Measurements from ENCODE around the gene POLG.

- TF ChIP-seq CTCF (IDR thresholded peaks at IDR 0.05) (no peak), EZH2 (IDR thresholded peaks at IDR 0.05; ENCODE audit: borderline replicate concordance, insufficient read depth, low read depth, low read length, poor library complexity, severe bottlenecking) (no peak)
Observed at GRCh38 chr15:89384176-89384604, 49.6 kb upstream of the POLG start.

Measured in B cell (primary cell).